ENCODE data around the gene ARHGAP1.

ARHGAP1 gene

GRCh38 chr11:46700241-46701077, at the start of gene ARHGAP1, which contains the start of gene ZNF408:
Gene ARHGAP1, minus strand, starts transcription at chr11:46700619. Its CDS starts 4,512 bp downstream, at chr11:46696107.
Gene ZNF408, plus strand, starts transcription at chr11:46701031. Its CDS starts 17 bp downstream, at chr11:46701048.
- DNase-seq (ENCODE audit: low read depth in 1 of 2, low spot score in 1 of 2), result peak; percentile 98 to 99

GRCh38 chr11:46747150-46747549, 46.7 kb upstream of the ARHGAP1 start:
- no peak for DNase-seq (ENCODE audit: low read depth in 1 of 2, low spot score in 1 of 2)

- DNase-seq (ENCODE audit: low read depth in 1 of 2, low spot score in 1 of 2), result no peak
These were observed 45.6 kb upstream of the ARHGAP1 start for GRCh38 chr11:46745995-46746394.

GRCh38 chr11:46745328-46745727, 44.9 kb upstream of the ARHGAP1 start:
- DNase-seq (ENCODE audit: low read depth in 1 of 2, low spot score in 1 of 2), result no peak

GRCh38 chr11:46743693-46744339, 43.4 kb upstream of the ARHGAP1 start:
- DNase-seq (ENCODE audit: low read depth in 1 of 2, low spot score in 1 of 2), result no peak

GRCh38 chr11:46743043-46743442, 42.6 kb upstream of the ARHGAP1 start:
- DNase-seq (ENCODE audit: low read depth in 1 of 2, low spot score in 1 of 2), result no peak

GRCh38 chr11:46741600-46742484, 41.4 kb upstream of the ARHGAP1 start:
- DNase-seq (ENCODE audit: low read depth in 1 of 2, low spot score in 1 of 2), result no peak

- no peak for DNase-seq (ENCODE audit: low read depth in 1 of 2, low spot score in 1 of 2)
These were observed 38.5 kb upstream of the ARHGAP1 start for GRCh38 chr11:46738887-46739286.

- no peak for DNase-seq (ENCODE audit: low read depth in 1 of 2, low spot score in 1 of 2)
These were observed 37.3 kb upstream of the ARHGAP1 start for GRCh38 chr11:46737699-46738098.

GRCh38 chr11:46736615-46737014, 36.2 kb upstream of the ARHGAP1 start:
- DNase-seq (ENCODE audit: low read depth in 1 of 2, low spot score in 1 of 2), result no peak

GRCh38 chr11:46736146-46736545, 35.7 kb upstream of the ARHGAP1 start:
- DNase-seq (ENCODE audit: low read depth in 1 of 2, low spot score in 1 of 2), result no peak

GRCh38 chr11:46733234-46733633, 32.8 kb upstream of the ARHGAP1 start:
- DNase-seq (ENCODE audit: low read depth in 1 of 2, low spot score in 1 of 2), result no peak

- no peak for DNase-seq (ENCODE audit: low read depth in 1 of 2, low spot score in 1 of 2)
These were observed 31.1 kb upstream of the ARHGAP1 start for GRCh38 chr11:46731545-46731944.

GRCh38 chr11:46729110-46730027, 28.9 kb upstream of the ARHGAP1 start:
- no peak for DNase-seq (ENCODE audit: low read depth in 1 of 2, low spot score in 1 of 2)

GRCh38 chr11:46728659-46729040, 28.2 kb upstream of the ARHGAP1 start:
- no peak for DNase-seq (ENCODE audit: low read depth in 1 of 2, low spot score in 1 of 2)

GRCh38 chr11:46727952-46728658, 27.7 kb upstream of the ARHGAP1 start:
- DNase-seq (ENCODE audit: low read depth in 1 of 2, low spot score in 1 of 2), result no peak

- DNase-seq (ENCODE audit: low read depth in 1 of 2, low spot score in 1 of 2), result no peak
These were observed 25.9 kb upstream of the ARHGAP1 start for GRCh38 chr11:46726206-46726862.

GRCh38 chr11:46725338-46726205, 25.2 kb upstream of the ARHGAP1 start:
- DNase-seq (ENCODE audit: low read depth in 1 of 2, low spot score in 1 of 2), result no peak

Data from activated CD4-positive, alpha-beta T cell treated with anti-CD3 and anti-CD28 coated beads, Interleukin-2, amount 50 U/mL, for 24 hours (primary cell).